Upper lobe of left lung (tissue), 6 donors: ENCODE results near the gene COL10A1. TPM values are rescaled to one million over a fixed set of nuclear protein-coding genes. Genes with fewer than 3 reads are reported as not detected.
A peak's percentile ranks its signal among the peaks of the same experiment; 100 is the strongest.
"Not testable (repeated sequence)": the region's sequence is repeated elsewhere in the genome, so short reads cannot be mapped to it uniquely, and the experiment has no call there.

Experiments used
- ATAC-seq, 2 donors: fragments of 200-7000 bp; cut with Tn5 transposase; one replicate each; pipeline ENCODE4 v1.9.1; 2022; ENCODE audit warnings: mild to moderate bottlenecking in 2 of 2, moderate library complexity in 2 of 2; ENCODE audit not compliant: low FRiP score in 2 of 2
- DNase-seq, 2 donors: peaks; one replicate each; pipeline ENCODE4 v3.0.0-alpha.2; 2019 to 2020
- H3K27ac ChIP-seq, 4 donors: fragments of 200-600 bp; sonication (generic); one replicate each; pipeline ENCODE4 v1.5.1; 2016 to 2019
- H3K27me3 ChIP-seq, 4 donors: fragments of 200-600 bp; sonication (generic); one replicate each; pipeline ENCODE4 v1.5.1; 2017 to 2019
- H3K36me3 ChIP-seq, 4 donors: fragments of 200-600 bp; sonication (generic); one replicate each; pipeline ENCODE4 v1.5.1; 2016 to 2019
- H3K4me1 ChIP-seq, 4 donors: fragments of 200-600 bp; sonication (generic); one replicate each; pipeline ENCODE4 v1.5.1; 2018 to 2019
- H3K4me3 ChIP-seq, 4 donors: fragments of 200-600 bp; sonication (generic); one replicate each; pipeline ENCODE4 v1.5.1; 2017 to 2019; ENCODE audit warnings: mild to moderate bottlenecking in 2 of 4, moderate library complexity in 1 of 4
- H3K9me3 ChIP-seq, 4 donors: fragments of 200-600 bp; sonication (generic); one replicate each; pipeline ENCODE4 v1.5.1; 2018 to 2019
- CTCF ChIP-seq, 6 experiments: fragments of 450-650 bp in 4 of 6; fragments of 200-600 bp in 2 of 6; sonication (generic) in 2 of 6; IDR thresholded peaks; one replicate each; pipeline ENCODE4 v1.5.1; 2016 to 2019; ENCODE audit warnings: antibody characterized with exemption in 6 of 6
- EP300 ChIP-seq, 4 donors: sonication (generic); formaldehyde crosslinking; IDR thresholded peaks; one replicate each; pipeline ENCODE4 v1.5.1; 2017; ENCODE audit warnings: antibody characterized with exemption in 4 of 4, control low read depth in 2 of 4
- POLR2A ChIP-seq, 4 donors: fragments of 450-650 bp; IDR thresholded peaks; one replicate each; pipeline ENCODE4 v1.5.1; 2016 to 2017; ENCODE audit warnings: antibody characterized with exemption in 4 of 4, mild to moderate bottlenecking in 2 of 4
- POLR2AphosphoS5 ChIP-seq, 2 donors: sonication (generic); formaldehyde crosslinking; IDR thresholded peaks; one replicate each; pipeline ENCODE4 v1.5.1; 2017; ENCODE audit warnings: antibody characterized with exemption in 2 of 2
- WGBS, 2 donors: methylation state at CpG; one replicate each; pipeline ENCODE4 v1.1.5; 2017 to 2018; 5-methylcytosine and 5-hydroxymethylcytosine counted together
- total RNA-seq, 6 donors: library from RNA; depleted of rRNA in 4 of 6; stranded (reverse); fragments of >200 nt in 4 of 6; gene quantifications; one replicate each; pipeline versions ENCODE4 v1.1.0 to v1.2.1, GENCODE V29; 2016 to 2021
- donor health status: DM: no; HTN: no; CAD: no; lungs with moderate emphysema.
- donor health status: DM: no; HTN: yes; CAD: no; lungs with severe emphysema.

The COL10A1 gene
- total RNA-seq, 6 donors from 2014 or later, result 0.23 to 4.2 (median 2.5) TPM; not detected in 3

GRCh38 chr6:116100419-116101301, 25.3 kb downstream of the COL10A1 start, which contains the start of gene NT5DC1:
TSS of gene NT5DC1 (plus strand) at chr6:116100853. CDS start at chr6:116100931, 78 bp downstream.
- H3K27me3 ChIP-seq, result no peaks in the 10 kb centered on the region
- DNase-seq, result peak; percentile 90 to 98
- 1 to 6% methylated on average over 9 to 54 of the region's 87 CpGs for WGBS, 2 donors
- peak within 1 kb of the TSS; percentile 78 to 85 (median 80) for H3K4me3 ChIP-seq
- H3K4me1 ChIP-seq, result peaks cover 23 to 53% (median 42%) of the 10 kb centered on the region in 4 donors
- H3K27ac ChIP-seq, result peak within 1 kb of the TSS; percentile 95 to 98 (median 96)
- TF ChIP-seq POLR2A (IDR thresholded peaks at IDR 0.05) (peak in 2 of 4 donors; percentile 84 to 93), EP300 (IDR thresholded peaks at IDR 0.05) (no peak), CTCF (IDR thresholded peaks at IDR 0.05) (peak in 4 of 6 experiments; percentile 43 to 67 (median 45)), POLR2AphosphoS5 (IDR thresholded peaks at IDR 0.05) (peak; percentile 60 to 63)
- peaks cover 0 to 10% (median 0%) of the 10 kb centered on the region in 4 donors for H3K9me3 ChIP-seq
- peak; percentile 96 to 98 for ATAC-seq
- H3K36me3 ChIP-seq, result no peaks in the 10 kb centered on the region

- TF ChIP-seq POLR2AphosphoS5 (IDR thresholded peaks at IDR 0.05), result no peak
- TF ChIP-seq EP300 (IDR thresholded peaks at IDR 0.05), result no peak
- TF ChIP-seq POLR2A (IDR thresholded peaks at IDR 0.05), result no peak
- no peak for TF ChIP-seq CTCF (IDR thresholded peaks at IDR 0.05)
- peaks cover 0 to 10% (median 0%) of the 10 kb centered on the region in 4 donors for H3K9me3 ChIP-seq
- DNase-seq (no peak), ATAC-seq (no peak)
- no peak overlapping the region for H3K4me3 ChIP-seq
- H3K27me3 ChIP-seq, result no peaks in the 10 kb centered on the region
- WGBS, 2 donors, result 50 to 58% methylated on average over 1 of the region's 1 CpG
- H3K4me1 ChIP-seq, result peaks cover 23 to 37% (median 30%) of the 10 kb centered on the region in 4 donors
- no peak overlapping the region for H3K27ac ChIP-seq
- H3K36me3 ChIP-seq, result no peaks in the 10 kb centered on the region
Measured at GRCh38 chr6:116099036-116099435, 26.9 kb downstream of the COL10A1 start.

GRCh38 chr6:116096979-116097816, 28.7 kb downstream of the COL10A1 start:
- DNase-seq, result no peak
- no peak for ATAC-seq
- Histone ChIP-seq H3K4me1 (peaks cover 9 to 23% (median 15%) of the 10 kb centered on the region in 4 donors), H3K4me3 (no peak overlapping the region), H3K27ac (no peak overlapping the region), H3K36me3 (no peaks in the 10 kb centered on the region), H3K27me3 (no peaks in the 10 kb centered on the region), H3K9me3 (peaks cover 0 to 10% (median 0%) of the 10 kb centered on the region in 4 donors)
- TF ChIP-seq EP300 (IDR thresholded peaks at IDR 0.05) (no peak), POLR2AphosphoS5 (IDR thresholded peaks at IDR 0.05) (no peak), CTCF (IDR thresholded peaks at IDR 0.05) (peak in 5 of 6 experiments; percentile 22 to 43 (median 32)), POLR2A (IDR thresholded peaks at IDR 0.05) (no peak)
- 23 to 27% methylated on average over 2 of the region's 2 CpGs for WGBS, 2 donors

GRCh38 chr6:116096048-116096759, 29.7 kb downstream of the COL10A1 start:
- not testable (repeated sequence) for ATAC-seq, DNase-seq, H3K36me3 ChIP-seq, H3K9me3 ChIP-seq, H3K4me3 ChIP-seq, H3K27ac ChIP-seq, H3K27me3 ChIP-seq
- H3K4me1 ChIP-seq, result peaks cover 0 to 13% (median 5%) of the 10 kb centered on the region in 4 donors
- WGBS, 2 donors, result 90 to 92% methylated on average over 8 to 9 of the region's 9 CpGs
